Small intestine (tissue), 7 donors: Measurements from ENCODE around the gene ZC3H12C. TPM values are rescaled to one million over a fixed set of nuclear protein-coding genes. Genes with fewer than 3 reads are reported as not detected.
A peak's percentile ranks its signal among the peaks of the same experiment; 100 is the strongest.

Experiments used
- DNase-seq, 2 donors: peaks; one replicate each; pipeline versions ENCODE4 v3.0.0 to v3.0.0-alpha.2; 2013
- FAIRE-seq: peaks from 2 replicates; lab custom pipeline; 2012; peaks lifted over from hg19 to GRCh38; lab: Jason Lieb, UNC
- H3K27ac ChIP-seq, 3 donors: one replicate each; pipeline ENCODE4 v1.5.1; 2013; ENCODE audit warnings: low read length in 2 of 3, mild to moderate bottlenecking in 2 of 3, control low read depth in 1 of 3, inconsistent platforms in 1 of 3, low read depth in 1 of 3, moderate library complexity in 1 of 3
- H3K27me3 ChIP-seq, 3 donors: one replicate each; pipeline ENCODE4 v1.6.1; 2013; ENCODE audit warnings: low read length in 3 of 3, inconsistent platforms in 1 of 3; ENCODE audit not compliant: control insufficient read depth in 3 of 3, insufficient read depth in 3 of 3
- H3K36me3 ChIP-seq, 3 donors: one replicate each; pipeline ENCODE4 v1.6.1; 2013; ENCODE audit warnings: low read length in 3 of 3, inconsistent platforms in 1 of 3, low read depth in 1 of 3, mild to moderate bottlenecking in 1 of 3, moderate library complexity in 1 of 3; ENCODE audit not compliant: control insufficient read depth in 3 of 3, insufficient read depth in 2 of 3
- H3K4me1 ChIP-seq, 3 donors: one replicate each; pipeline ENCODE4 v1.6.1; 2013; ENCODE audit warnings: low read length in 2 of 3, inconsistent platforms in 1 of 3, low read depth in 1 of 3, mild to moderate bottlenecking in 1 of 3, moderate library complexity in 1 of 3; ENCODE audit not compliant: control insufficient read depth in 3 of 3, insufficient read depth in 2 of 3
- H3K4me3 ChIP-seq, 3 donors: one replicate each; pipeline ENCODE4 v1.5.1; 2013; ENCODE audit warnings: low read length in 3 of 3, control low read depth in 1 of 3, inconsistent platforms in 1 of 3, low read depth in 1 of 3, mild to moderate bottlenecking in 1 of 3, moderate library complexity in 1 of 3
- H3K9me3 ChIP-seq, 2 donors: one replicate each; pipeline ENCODE4 v1.6.1; 2013; ENCODE audit warnings: low read depth in 1 of 2, low read length in 1 of 2; ENCODE audit not compliant: control insufficient read depth in 2 of 2, insufficient read depth in 1 of 2
- WGBS, 3 donors: extraction: QIAGEN DNeasy Blood & Tissue Kit; methylation state at CpG; one replicate each; pipeline ENCODE4 v1.1.7; 2013; 5-methylcytosine and 5-hydroxymethylcytosine counted together
- polyA plus RNA-seq, 4 donors: library from polyadenylated mRNA; stranded (reverse) in 3 of 4; unstranded in 1 of 4; fragments of 200-250 nt in 3 of 4; fragments of 120-200 nt in 1 of 4; gene quantifications; one replicate each; pipeline versions ENCODE4 v1.2.1 to v1.2.3, GENCODE V29; 2013
- donor health status: healthy with polysubstance abuse.
- donor health status: control.
- donor health status: control.
- donor health status: Bipolar disorder and iron deficiency.
- donor health status: healthy.

Gene ZC3H12C
- polyA plus RNA-seq, 4 donors: 0.27 to 16.8 (median 1.1) TPM

- DNase-seq: no peak
- Histone ChIP-seq H3K36me3 (no peaks in the 10 kb centered on the region), H3K4me1 (peaks cover 0 to 9% (median 0%) of the 10 kb centered on the region in 3 donors), H3K4me3 (no peak overlapping the region), H3K9me3 (no peaks in the 10 kb centered on the region), H3K27me3 (peaks cover 0 to 5% (median 0%) of the 10 kb centered on the region in 3 donors), H3K27ac (no peak overlapping the region)
- FAIRE-seq: no peak
- 75 to 78% (median 76%) methylated on average over 5 of the region's 5 CpGs for WGBS, 3 donors
Observed at GRCh38 chr11:110089617-110090282, 3.4 kb upstream of the ZC3H12C start.

GRCh38 chr11:110090466-110091026 lies 2.6 kb upstream of the ZC3H12C start:
- H3K9me3 ChIP-seq: no peaks in the 10 kb centered on the region
- peaks cover 0 to 9% (median 0%) of the 10 kb centered on the region in 3 donors for H3K4me1 ChIP-seq
- peaks cover 0 to 5% (median 0%) of the 10 kb centered on the region in 3 donors for H3K27me3 ChIP-seq
- no peak for DNase-seq
- no peak for FAIRE-seq
- 80 to 95% (median 86%) methylated on average over 6 of the region's 6 CpGs for whole genome bisulfite sequencing, 3 donors
- H3K4me3 ChIP-seq: no peak overlapping the region
- no peaks in the 10 kb centered on the region for H3K36me3 ChIP-seq
- no peak overlapping the region for H3K27ac ChIP-seq

- no peak for FAIRE-seq
Observed at GRCh38 chr11:110092111-110092514, 1.1 kb upstream of the ZC3H12C start.

GRCh38 chr11:110093407-110094297 lies 460 bp downstream of the ZC3H12C start:
- H3K4me1 ChIP-seq: peaks cover 0 to 11% (median 0%) of the 10 kb centered on the region in 3 donors
- H3K27me3 ChIP-seq: peaks cover 0 to 2% (median 0%) of the 10 kb centered on the region in 3 donors
- FAIRE-seq (no peak), DNase-seq (peak; percentile 51 to 88)
- peak overlapping the region; percentile 62 to 84 (median 67) for H3K4me3 ChIP-seq
- H3K27ac ChIP-seq: peak overlapping the region; percentile 58 to 92 (median 79)
- no peaks in the 10 kb centered on the region for H3K9me3 ChIP-seq
- whole genome bisulfite sequencing, 3 donors: 1 to 3% (median 1%) methylated on average over 41 to 80 of the region's 80 CpGs
- no peaks in the 10 kb centered on the region for H3K36me3 ChIP-seq

More at GRCh38 chr11:110092111-110092514, 1.1 kb upstream of the ZC3H12C start:
- H3K27me3 ChIP-seq: peaks cover 0 to 5% (median 0%) of the 10 kb centered on the region in 3 donors
- no peaks in the 10 kb centered on the region for H3K36me3 ChIP-seq
- 11 to 23% (median 17%) methylated on average over 11 of the region's 11 CpGs for WGBS, 3 donors
- H3K27ac ChIP-seq: peak overlapping the region; percentile 71 to 92 (median 79)
- peaks cover 0 to 11% (median 0%) of the 10 kb centered on the region in 3 donors for H3K4me1 ChIP-seq
- no peaks in the 10 kb centered on the region for H3K9me3 ChIP-seq
- peak in 1 of 2 donors; percentile 75 for DNase-seq
- peak overlapping the region in 2 of 3 donors; percentile 70 to 84 for H3K4me3 ChIP-seq

GRCh38 chr11:110094298-110095285 lies 1.4 kb downstream of the ZC3H12C start:
- FAIRE-seq (no peak), DNase-seq (no peak)
- no peaks in the 10 kb centered on the region for H3K27me3 ChIP-seq
- H3K4me3 ChIP-seq: peak overlapping the region in 2 of 3 donors; percentile 67 to 84
- H3K27ac ChIP-seq: peak overlapping the region in 1 of 3 donors; percentile 92
- H3K4me1 ChIP-seq: peaks cover 0 to 11% (median 0%) of the 10 kb centered on the region in 3 donors
- H3K9me3 ChIP-seq: no peaks in the 10 kb centered on the region
- no peaks in the 10 kb centered on the region for H3K36me3 ChIP-seq
- 39 to 49% (median 48%) methylated on average over 9 of the region's 9 CpGs for WGBS, 3 donors

GRCh38 chr11:110095554-110095953 lies 2.4 kb downstream of the ZC3H12C start:
- no peaks in the 10 kb centered on the region for H3K36me3 ChIP-seq
- peaks cover 0 to 11% (median 0%) of the 10 kb centered on the region in 3 donors for H3K4me1 ChIP-seq
- 62 to 78% (median 77%) methylated on average over 5 of the region's 5 CpGs for WGBS, 3 donors
- DNase-seq: no peak
- H3K4me3 ChIP-seq: no peak overlapping the region
- no peaks in the 10 kb centered on the region for H3K27me3 ChIP-seq
- H3K27ac ChIP-seq: peak overlapping the region in 1 of 3 donors; percentile 92
- no peaks in the 10 kb centered on the region for H3K9me3 ChIP-seq
- FAIRE-seq: no peak

GRCh38 chr11:110096496-110096895 lies 3.3 kb downstream of the ZC3H12C start:
- H3K36me3 ChIP-seq: peaks cover 0 to under 1% (median 0%) of the 10 kb centered on the region in 3 donors
- no peak overlapping the region for H3K27ac ChIP-seq
- WGBS, 3 donors: 78 to 85% (median 84%) methylated on average over 5 of the region's 5 CpGs
- H3K4me3 ChIP-seq: no peak overlapping the region
- no peak for DNase-seq
- H3K9me3 ChIP-seq: peaks cover 0 to 3% of the 10 kb centered on the region in 2 donors
- H3K27me3 ChIP-seq: no peaks in the 10 kb centered on the region
- FAIRE-seq: no peak
- peaks cover 0 to 11% (median 0%) of the 10 kb centered on the region in 3 donors for H3K4me1 ChIP-seq
